ENCODE results near the gene TNS3. TPM values are rescaled to one million over a fixed set of nuclear protein-coding genes. Genes with fewer than 3 reads are reported as not detected.

Gene TNS3
- total and polyA plus RNA-seq, 2 of the 13 experiments (the other 11 are each of a cell fraction or from before 2014, with no cell fraction given): 52.9 to 55.7 TPM

DNA sequence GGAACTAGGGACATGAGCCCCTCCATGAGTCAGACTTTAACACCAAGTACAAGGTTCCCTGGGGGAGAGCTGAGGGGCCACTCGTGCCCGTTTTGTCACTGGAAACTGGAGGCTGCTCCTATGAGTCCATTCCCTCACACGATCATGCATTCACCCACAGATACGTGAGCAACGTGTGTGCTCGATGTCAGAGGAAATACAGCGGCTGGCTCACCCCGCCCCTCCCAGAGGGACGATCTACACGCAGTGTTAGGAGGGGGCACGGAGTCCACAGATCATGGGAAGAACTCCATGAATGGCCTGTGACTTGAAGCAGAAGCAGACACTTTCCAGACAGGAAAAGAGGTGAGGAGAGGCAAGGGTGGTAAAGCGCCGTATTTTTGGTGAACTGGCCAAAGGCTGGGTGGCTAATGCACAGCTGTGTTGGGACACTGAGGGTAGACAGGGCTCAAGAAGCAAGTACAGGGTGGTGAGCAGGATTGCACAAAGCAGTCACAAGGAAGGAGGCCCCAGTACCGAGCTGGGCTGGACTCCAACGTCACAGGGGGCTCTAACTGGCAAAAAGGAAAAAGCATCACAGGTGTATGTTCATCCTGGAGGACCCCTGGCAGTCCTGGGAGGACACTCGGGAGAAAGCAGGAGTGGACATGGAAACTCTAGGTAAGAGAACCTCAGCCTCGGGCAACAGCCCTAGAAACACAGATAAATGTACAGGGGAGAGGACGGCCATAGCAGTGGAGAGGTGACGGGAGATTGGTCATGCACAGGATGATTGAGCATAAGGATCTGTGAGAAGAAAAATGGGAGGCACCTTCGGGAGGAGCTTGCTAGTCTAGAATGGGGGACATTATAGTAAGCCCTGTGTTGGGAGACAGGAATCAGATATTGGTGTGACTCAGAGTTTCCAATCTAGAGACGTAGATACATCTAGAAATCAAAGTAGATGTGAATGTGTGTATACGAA lies 41.2 kb downstream of the TNS3 start (continued):
- TF ChIP-seq, protein P1, sequence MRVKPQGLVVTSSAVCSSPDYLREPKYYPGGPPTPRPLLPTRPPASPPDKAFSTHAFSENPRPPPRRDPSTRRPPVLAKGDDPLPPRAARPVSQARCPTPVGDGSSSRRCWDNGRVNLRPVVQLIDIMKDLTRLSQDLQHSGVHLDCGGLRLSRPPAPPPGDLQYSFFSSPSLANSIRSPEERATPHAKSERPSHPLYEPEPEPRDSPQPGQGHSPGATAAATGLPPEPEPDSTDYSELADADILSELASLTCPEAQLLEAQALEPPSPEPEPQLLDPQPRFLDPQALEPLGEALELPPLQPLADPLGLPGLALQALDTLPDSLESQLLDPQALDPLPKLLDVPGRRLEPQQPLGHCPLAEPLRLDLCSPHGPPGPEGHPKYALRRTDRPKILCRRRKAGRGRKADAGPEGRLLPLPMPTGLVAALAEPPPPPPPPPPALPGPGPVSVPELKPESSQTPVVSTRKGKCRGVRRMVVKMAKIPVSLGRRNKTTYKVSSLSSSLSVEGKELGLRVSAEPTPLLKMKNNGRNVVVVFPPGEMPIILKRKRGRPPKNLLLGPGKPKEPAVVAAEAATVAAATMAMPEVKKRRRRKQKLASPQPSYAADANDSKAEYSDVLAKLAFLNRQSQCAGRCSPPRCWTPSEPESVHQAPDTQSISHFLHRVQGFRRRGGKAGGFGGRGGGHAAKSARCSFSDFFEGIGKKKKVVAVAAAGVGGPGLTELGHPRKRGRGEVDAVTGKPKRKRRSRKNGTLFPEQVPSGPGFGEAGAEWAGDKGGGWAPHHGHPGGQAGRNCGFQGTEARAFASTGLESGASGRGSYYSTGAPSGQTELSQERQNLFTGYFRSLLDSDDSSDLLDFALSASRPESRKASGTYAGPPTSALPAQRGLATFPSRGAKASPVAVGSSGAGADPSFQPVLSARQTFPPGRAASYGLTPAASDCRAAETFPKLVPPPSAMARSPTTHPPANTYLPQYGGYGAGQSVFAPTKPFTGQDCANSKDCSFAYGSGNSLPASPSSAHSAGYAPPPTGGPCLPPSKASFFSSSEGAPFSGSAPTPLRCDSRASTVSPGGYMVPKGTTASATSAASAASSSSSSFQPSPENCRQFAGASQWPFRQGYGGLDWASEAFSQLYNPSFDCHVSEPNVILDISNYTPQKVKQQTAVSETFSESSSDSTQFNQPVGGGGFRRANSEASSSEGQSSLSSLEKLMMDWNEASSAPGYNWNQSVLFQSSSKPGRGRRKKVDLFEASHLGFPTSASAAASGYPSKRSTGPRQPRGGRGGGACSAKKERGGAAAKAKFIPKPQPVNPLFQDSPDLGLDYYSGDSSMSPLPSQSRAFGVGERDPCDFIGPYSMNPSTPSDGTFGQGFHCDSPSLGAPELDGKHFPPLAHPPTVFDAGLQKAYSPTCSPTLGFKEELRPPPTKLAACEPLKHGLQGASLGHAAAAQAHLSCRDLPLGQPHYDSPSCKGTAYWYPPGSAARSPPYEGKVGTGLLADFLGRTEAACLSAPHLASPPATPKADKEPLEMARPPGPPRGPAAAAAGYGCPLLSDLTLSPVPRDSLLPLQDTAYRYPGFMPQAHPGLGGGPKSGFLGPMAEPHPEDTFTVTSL (CRISPR knock-in tag; IDR thresholded peaks at IDR 0.05; ENCODE audit: borderline replicate concordance): peak; percentile 81; the same call in 1 of the 2 replicates
- TF ChIP-seq ZNF546 (CRISPR knock-in tag; conservative IDR thresholded peaks at IDR 0.05) (peak; percentile 88), ZNF143 (CRISPR knock-in tag; IDR thresholded peaks at IDR 0.05) (0 out of 2 replicates have a peak, but pooled peaks have one; percentile 16), CC2D1A (CRISPR knock-in tag; IDR thresholded peaks at IDR 0.05) (no peak), ZNF263 (CRISPR knock-in tag; IDR thresholded peaks at IDR 0.05) (0 out of 2 replicates have a peak, but pooled peaks have one; percentile 11), ZNF619 (CRISPR knock-in tag; IDR thresholded peaks at IDR 0.05) (no peak), ZNF780A (CRISPR knock-in tag; IDR thresholded peaks at IDR 0.05) (no peak), MIER3 (CRISPR knock-in tag; IDR thresholded peaks at IDR 0.05; ENCODE audit: borderline replicate concordance) (0 out of 2 replicates have a peak, but pooled peaks have one; percentile 52), HNF4G (IDR thresholded peaks at IDR 0.05; ENCODE audit: borderline replicate concordance, low read depth, low read length) (no peak), HNF4G (CRISPR knock-in tag; IDR thresholded peaks at IDR 0.05; ENCODE audit: borderline replicate concordance, low read depth) (peak; percentile 67; the same call in 1 of the 2 replicates)
- TF ChIP-seq, protein P2, sequence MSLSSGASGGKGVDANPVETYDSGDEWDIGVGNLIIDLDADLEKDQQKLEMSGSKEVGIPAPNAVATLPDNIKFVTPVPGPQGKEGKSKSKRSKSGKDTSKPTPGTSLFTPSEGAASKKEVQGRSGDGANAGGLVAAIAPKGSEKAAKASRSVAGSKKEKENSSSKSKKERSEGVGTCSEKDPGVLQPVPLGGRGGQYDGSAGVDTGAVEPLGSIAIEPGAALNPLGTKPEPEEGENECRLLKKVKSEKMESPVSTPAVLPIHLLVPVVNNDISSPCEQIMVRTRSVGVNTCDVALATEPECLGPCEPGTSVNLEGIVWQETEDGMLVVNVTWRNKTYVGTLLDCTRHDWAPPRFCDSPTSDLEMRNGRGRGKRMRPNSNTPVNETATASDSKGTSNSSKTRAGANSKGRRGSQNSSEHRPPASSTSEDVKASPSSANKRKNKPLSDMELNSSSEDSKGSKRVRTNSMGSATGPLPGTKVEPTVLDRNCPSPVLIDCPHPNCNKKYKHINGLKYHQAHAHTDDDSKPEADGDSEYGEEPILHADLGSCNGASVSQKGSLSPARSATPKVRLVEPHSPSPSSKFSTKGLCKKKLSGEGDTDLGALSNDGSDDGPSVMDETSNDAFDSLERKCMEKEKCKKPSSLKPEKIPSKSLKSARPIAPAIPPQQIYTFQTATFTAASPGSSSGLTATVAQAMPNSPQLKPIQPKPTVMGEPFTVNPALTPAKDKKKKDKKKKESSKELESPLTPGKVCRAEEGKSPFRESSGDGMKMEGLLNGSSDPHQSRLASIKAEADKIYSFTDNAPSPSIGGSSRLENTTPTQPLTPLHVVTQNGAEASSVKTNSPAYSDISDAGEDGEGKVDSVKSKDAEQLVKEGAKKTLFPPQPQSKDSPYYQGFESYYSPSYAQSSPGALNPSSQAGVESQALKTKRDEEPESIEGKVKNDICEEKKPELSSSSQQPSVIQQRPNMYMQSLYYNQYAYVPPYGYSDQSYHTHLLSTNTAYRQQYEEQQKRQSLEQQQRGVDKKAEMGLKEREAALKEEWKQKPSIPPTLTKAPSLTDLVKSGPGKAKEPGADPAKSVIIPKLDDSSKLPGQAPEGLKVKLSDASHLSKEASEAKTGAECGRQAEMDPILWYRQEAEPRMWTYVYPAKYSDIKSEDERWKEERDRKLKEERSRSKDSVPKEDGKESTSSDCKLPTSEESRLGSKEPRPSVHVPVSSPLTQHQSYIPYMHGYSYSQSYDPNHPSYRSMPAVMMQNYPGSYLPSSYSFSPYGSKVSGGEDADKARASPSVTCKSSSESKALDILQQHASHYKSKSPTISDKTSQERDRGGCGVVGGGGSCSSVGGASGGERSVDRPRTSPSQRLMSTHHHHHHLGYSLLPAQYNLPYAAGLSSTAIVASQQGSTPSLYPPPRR (CRISPR knock-in tag; IDR thresholded peaks at IDR 0.05; ENCODE audit: borderline replicate concordance): peak; percentile 45; the same call in 1 of the 2 replicates
- TF ChIP-seq, protein P3, sequence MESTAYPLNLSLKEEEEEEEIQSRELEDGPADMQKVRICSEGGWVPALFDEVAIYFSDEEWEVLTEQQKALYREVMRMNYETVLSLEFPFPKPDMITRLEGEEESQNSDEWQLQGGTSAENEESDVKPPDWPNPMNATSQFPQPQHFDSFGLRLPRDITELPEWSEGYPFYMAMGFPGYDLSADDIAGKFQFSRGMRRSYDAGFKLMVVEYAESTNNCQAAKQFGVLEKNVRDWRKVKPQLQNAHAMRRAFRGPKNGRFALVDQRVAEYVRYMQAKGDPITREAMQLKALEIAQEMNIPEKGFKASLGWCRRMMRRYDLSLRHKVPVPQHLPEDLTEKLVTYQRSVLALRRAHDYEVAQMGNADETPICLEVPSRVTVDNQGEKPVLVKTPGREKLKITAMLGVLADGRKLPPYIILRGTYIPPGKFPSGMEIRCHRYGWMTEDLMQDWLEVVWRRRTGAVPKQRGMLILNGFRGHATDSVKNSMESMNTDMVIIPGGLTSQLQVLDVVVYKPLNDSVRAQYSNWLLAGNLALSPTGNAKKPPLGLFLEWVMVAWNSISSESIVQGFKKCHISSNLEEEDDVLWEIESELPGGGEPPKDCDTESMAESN (CRISPR knock-in tag; conservative IDR thresholded peaks at IDR 0.05): 0 out of 2 replicates have a peak, but pooled peaks have one; percentile 30
- TF ChIP-seq, protein P4, sequence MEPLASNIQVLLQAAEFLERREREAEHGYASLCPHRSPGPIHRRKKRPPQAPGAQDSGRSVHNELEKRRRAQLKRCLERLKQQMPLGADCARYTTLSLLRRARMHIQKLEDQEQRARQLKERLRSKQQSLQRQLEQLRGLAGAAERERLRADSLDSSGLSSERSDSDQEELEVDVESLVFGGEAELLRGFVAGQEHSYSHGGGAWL (CRISPR knock-in tag; IDR thresholded peaks at IDR 0.05): no peak

Data from HepG2 (cell line).